ENCODE results near the gene SLN.
"Not testable (repeated sequence)": the region's sequence is repeated elsewhere in the genome, so short reads cannot be mapped to it uniquely, and the experiment has no call there.

SLN gene
- 0 reads per million in 2 experiments for total RNA-seq

- no peak for DNase-seq (ENCODE audit: low read depth)
These were observed at the start of gene SLN for GRCh38 chr11:107711861-107712755. SLN (minus strand) TSS chr11:107712056.

DNA sequence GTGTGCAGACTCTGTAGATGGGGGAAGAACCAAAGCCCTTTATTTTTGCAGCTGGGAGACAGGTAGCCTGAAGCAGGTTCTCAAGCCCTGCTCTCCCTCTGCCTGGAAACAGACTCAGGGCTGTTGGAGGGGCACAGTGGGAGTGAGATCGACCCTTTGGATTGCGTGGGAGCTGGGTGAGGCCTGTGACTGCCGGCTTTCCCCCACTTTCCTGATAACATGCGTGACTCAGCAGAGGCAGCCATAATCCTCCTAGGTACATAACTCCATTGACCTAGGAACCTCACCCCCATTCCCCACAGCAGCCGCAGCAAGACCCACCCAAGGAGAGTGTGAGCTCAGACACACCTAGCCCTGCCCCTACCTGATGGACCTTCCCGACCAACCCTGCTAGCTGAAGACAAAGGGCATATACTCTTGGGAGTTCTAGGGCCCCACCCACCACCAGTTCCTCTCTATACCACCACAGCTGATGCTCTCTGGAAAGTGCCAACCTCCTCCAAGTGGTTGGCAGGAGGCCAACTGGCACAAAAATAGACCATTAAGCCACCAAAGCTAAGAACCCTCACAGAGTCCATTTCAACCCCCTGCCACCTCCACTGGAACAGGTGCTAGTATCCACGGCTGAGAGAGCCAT lies 47.0 kb upstream of the SLN start:
- not testable (repeated sequence) for DNase-seq (ENCODE audit: low read depth)

DNA sequence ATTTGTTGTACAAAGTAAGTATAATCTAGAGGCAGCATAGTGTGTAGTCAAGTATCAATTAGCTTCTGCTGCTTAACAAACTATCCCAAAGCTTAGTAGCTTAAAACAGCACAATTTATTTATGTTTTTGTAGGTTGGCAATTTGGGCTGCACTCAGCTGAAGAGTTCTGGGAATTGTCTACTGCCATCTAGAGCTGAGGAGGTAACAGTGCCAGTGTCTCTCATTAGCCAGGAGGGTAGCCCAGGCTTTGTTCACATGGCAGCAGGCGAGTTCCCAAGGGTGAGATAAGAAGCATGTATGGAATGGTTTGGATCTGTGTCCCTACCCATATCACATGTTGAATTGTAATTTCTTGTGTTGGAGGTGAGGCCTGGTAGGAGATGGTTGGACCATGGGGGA lies 45.8 kb upstream of the SLN start:
- DNase-seq (ENCODE audit: low read depth): no peak

GRCh38 chr11:107756553-107756952 lies 44.7 kb upstream of the SLN start:
- DNase-seq (ENCODE audit: low read depth): no peak

- DNase-seq (ENCODE audit: low read depth): no peak
These were observed 41.3 kb upstream of the SLN start for GRCh38 chr11:107752949-107753822.

DNA sequence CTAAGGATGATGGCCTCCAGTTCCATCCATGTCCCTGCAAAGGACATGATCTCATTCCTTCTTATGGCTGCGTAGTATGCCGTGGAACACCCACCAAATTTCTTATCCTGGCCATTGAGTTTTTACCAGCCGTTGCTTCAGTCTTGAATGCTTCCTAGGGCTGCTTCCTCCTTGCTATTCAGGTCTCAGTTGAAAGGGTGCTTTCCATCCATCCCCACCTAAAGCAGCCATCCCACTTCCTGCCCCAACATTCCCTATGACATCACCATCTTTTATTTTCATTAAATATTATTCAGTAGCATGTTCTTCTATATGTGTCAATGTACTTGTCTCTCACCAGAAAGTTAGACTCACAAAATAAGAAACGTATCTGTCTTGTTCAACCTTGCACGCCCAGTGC lies 40.7 kb upstream of the SLN start:
- no peak for DNase-seq (ENCODE audit: low read depth)

DNA sequence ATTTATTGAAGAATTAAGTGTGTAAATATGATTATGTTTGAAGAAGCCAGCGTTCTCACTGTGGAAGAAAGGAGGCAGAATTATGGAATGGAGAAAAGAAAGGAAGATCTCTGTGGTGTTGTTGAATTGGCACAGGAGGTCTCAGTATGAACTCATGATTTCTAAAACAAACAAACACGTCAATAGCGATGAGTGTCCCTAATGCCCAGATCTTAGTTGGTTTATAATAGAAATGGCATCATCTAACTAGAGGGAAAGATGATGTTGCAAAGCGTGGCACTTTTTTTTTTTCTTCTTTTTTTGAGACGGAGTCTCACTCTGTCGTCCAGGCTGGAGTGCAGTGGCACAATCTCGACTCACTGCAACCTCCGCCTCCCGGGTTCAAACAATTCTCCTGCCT lies 39.2 kb upstream of the SLN start:
- DNase-seq (ENCODE audit: low read depth): no peak

GRCh38 chr11:107750313-107750712 lies 38.5 kb upstream of the SLN start:
- no peak for DNase-seq (ENCODE audit: low read depth)

DNA sequence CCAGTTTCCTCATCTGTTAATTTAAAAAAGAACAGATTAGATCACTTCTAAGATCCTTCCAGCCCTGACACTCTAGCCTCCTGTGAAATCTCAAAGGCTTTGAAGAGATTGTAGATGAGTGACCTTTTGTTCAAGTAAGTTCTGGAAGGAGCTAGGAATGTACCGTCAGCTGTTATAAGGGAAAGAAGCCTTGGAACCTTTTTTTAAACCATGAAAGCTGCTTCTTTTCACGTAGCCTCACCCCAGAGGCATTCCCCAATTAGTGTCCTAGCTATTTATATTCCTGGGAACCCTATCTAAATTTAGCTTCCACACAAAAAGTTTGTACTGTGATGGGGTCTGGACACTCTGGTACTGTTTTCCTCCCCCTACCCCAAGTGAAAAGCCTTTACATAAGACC lies 35.8 kb upstream of the SLN start:
- DNase-seq (ENCODE audit: low read depth): no peak

DNA sequence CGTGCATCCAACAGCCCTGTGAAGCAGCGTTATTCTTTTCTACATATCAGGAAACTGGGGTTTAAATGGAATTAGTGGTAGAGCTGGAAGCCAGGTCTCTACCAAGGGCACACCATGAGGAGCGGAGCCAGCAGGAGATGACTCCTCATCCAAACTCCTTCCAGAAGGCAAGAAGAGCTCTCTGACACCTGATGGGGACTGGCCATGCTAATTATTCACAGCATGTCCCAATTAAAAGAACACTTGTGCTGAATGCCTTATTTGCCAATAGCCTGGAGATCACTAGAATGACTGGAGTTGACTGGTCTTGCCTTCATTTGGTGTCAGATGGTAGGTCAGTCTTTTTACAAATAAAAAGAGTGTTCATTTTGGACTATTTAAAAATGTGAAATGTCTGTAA lies 32.9 kb upstream of the SLN start:
- DNase-seq (ENCODE audit: low read depth): no peak

GRCh38 chr11:107743191-107743590 lies 31.3 kb upstream of the SLN start:
- no peak for DNase-seq (ENCODE audit: low read depth)

DNA sequence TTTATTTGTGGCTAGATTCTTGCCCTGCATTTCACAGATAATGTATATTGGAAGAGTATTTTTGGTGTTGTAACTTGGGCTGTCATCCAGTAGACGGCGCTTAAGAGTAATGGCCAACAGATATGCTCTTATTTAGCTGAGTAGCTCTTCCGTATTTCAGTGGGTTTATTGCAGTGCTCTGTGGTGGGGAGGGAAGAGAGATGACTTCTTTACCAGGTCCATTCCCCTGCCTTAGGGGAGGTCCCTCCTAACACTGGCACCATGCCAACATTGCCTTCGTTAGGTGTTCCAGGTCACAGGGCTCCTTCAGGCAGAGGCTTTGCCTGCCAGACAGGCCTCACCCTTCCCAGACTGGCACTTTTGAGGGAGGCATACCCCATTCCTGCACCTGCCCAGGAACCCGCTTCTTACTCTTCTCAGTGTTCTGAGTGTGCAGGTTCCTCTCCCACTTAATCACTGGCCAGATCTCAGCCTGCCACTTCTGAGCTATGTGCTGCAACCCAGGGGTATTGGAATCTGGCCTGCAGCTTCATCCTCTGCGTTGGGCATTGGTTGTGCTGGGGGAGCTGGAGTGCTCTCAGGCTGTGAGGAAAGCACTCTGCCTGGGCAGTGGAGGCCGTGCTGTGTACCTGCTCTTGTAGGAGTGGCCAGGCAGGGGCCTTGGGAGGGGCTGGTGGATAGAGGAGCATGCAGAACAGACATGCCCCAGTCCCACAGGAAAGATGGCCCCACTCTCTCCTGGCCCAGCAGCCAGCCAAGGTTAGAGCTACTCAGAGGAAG lies 29.4 kb upstream of the SLN start:
- no peak for DNase-seq (ENCODE audit: low read depth)

GRCh38 chr11:107740271-107740670 lies 28.4 kb upstream of the SLN start:
- no peak for DNase-seq (ENCODE audit: low read depth)

DNA sequence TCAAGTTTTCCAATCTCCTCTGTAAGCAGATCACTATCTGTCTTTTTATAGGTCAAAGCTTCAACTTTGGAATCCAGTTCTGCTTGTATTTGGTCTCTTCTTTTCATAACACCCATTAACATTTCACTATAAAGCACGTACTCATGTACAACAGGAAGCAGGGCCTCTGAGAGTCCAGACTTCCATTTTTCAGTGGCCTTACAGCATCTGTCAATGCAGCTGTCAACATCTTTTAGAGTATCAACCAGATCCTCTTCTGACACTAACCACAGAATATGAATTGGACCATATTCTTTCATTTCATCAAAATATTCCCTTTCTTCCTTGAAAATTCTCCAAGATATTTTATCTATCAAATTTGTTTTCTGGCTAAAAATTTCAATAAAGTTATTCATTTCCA lies 24.7 kb upstream of the SLN start:
- no peak for DNase-seq (ENCODE audit: low read depth)

GRCh38 chr11:107733518-107733917 lies 21.7 kb upstream of the SLN start:
- DNase-seq (ENCODE audit: low read depth): no peak

- DNase-seq (ENCODE audit: low read depth): no peak
These were observed 20.8 kb upstream of the SLN start for GRCh38 chr11:107732689-107733051.

GRCh38 chr11:107731941-107732688 lies 20.3 kb upstream of the SLN start:
- no peak for DNase-seq (ENCODE audit: low read depth)

GRCh38 chr11:107722662-107723061 lies 10.8 kb upstream of the SLN start:
- DNase-seq (ENCODE audit: low read depth): no peak

GRCh38 chr11:107721207-107721606 lies 9.4 kb upstream of the SLN start:
- DNase-seq (ENCODE audit: low read depth): no peak

DNA sequence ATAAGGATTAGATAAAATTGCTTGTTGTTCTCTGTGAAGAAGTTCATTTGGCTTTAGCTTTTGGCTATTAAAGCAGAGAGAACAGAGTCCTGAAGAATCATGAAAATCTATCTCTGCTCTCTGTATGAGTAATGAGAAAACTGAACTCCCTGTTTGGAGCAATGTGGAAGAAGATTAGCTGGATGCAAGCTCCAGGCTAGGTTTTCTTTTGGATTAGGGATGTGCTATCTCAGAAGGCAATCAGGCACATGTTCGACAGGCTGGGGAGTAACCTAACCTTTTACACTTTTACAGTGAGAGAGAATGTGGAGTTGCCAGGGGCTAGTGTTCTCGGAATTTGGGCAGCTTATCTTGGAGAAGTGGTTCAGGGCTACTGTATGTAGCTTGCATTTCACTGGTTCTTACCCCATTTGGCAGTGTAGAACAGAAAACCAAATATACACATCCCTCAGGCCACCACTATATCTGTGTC lies 8.5 kb upstream of the SLN start:
- DNase-seq (ENCODE audit: low read depth): no peak

Data from T follicular helper cell (primary cell).